Astrocyte (in vitro differentiated cells and primary cell): Measurements from ENCODE around the gene CDCP1. TPM values are rescaled to one million over a fixed set of nuclear protein-coding genes. Genes with fewer than 3 reads are reported as not detected.
A peak's percentile ranks its signal among the peaks of the same experiment; 100 is the strongest.

Experiments
- DNase-seq: peaks from one replicate; pipeline ENCODE4 v3.0.0-alpha.2; 2010; ENCODE audit warnings: low read depth
- FAIRE-seq: peaks from 2 replicates; lab custom pipeline; 2011; peaks lifted over from hg19 to GRCh38; lab: Jason Lieb, UNC
- H2AFZ ChIP-seq: 2 replicates; pipeline ENCODE4 v1.6.0; 2012; ENCODE audit warnings: low read depth, low read length, inconsistent platforms
- H3K27ac ChIP-seq: 2 replicates; pipeline ENCODE4 v1.5.1; 2011; ENCODE audit warnings: low read depth, low read length, inconsistent platforms
- H3K27me3 ChIP-seq: 2 replicates; pipeline ENCODE4 v1.6.0; 2011; ENCODE audit warnings: low read length, inconsistent platforms; ENCODE audit not compliant: insufficient read depth
- H3K36me3 ChIP-seq: 2 replicates; pipeline ENCODE4 v1.5.1; 2011; ENCODE audit warnings: low read length, inconsistent platforms; ENCODE audit not compliant: insufficient read depth
- H3K4me1 ChIP-seq: 2 replicates; pipeline ENCODE4 v1.5.1; 2011; ENCODE audit warnings: low read length, inconsistent platforms; ENCODE audit not compliant: insufficient read depth
- H3K4me2 ChIP-seq: 2 replicates; pipeline ENCODE4 v1.6.0; 2012; ENCODE audit warnings: low read length, inconsistent platforms
- H3K4me3 ChIP-seq: 2 replicates; pipeline ENCODE4 v1.5.1; 2011; ENCODE audit warnings: low read depth, mild to moderate bottlenecking, low read length, inconsistent platforms; ENCODE audit not compliant: insufficient read depth
- H3K79me2 ChIP-seq: 2 replicates; pipeline ENCODE4 v1.6.0; 2012; ENCODE audit warnings: mild to moderate bottlenecking, low read length, inconsistent platforms; ENCODE audit not compliant: insufficient read depth
- H3K9ac ChIP-seq: 2 replicates; pipeline ENCODE4 v1.6.0; 2012; ENCODE audit warnings: mild to moderate bottlenecking, low read length, inconsistent platforms
- H3K9me3 ChIP-seq: 2 replicates; pipeline ENCODE4 v1.5.1; 2012; ENCODE audit warnings: low read depth, mild to moderate bottlenecking, low read length, inconsistent platforms; ENCODE audit not compliant: insufficient read depth
- H4K20me1 ChIP-seq: 2 replicates; pipeline ENCODE4 v1.6.0; 2012; ENCODE audit warnings: low read length, inconsistent platforms; ENCODE audit not compliant: insufficient read depth
- H3K27ac Mint-ChIP-seq: one replicate; pipeline ENCODE4 v1.8.0; 2021; ENCODE audit warnings: mild to moderate bottlenecking, mixed read lengths; ENCODE audit not compliant: unreplicated experiment
- H3K27me3 Mint-ChIP-seq: one replicate; pipeline ENCODE4 v1.8.0; 2021; ENCODE audit warnings: low read depth, mixed read lengths; ENCODE audit not compliant: unreplicated experiment
- H3K36me3 Mint-ChIP-seq: one replicate; pipeline ENCODE4 v1.8.0; 2021; ENCODE audit warnings: low read depth, mixed read lengths; ENCODE audit not compliant: unreplicated experiment
- H3K4me1 Mint-ChIP-seq: one replicate; pipeline ENCODE4 v1.8.0; 2021; ENCODE audit warnings: low read depth, mixed read lengths; ENCODE audit not compliant: unreplicated experiment
- H3K4me3 Mint-ChIP-seq: one replicate; pipeline ENCODE4 v1.8.0; 2021; ENCODE audit warnings: mild to moderate bottlenecking, moderate library complexity, mixed read lengths; ENCODE audit not compliant: unreplicated experiment
- H3K9me3 Mint-ChIP-seq: one replicate; pipeline ENCODE4 v1.8.0; 2021; ENCODE audit warnings: mild to moderate bottlenecking, mixed read lengths; ENCODE audit not compliant: unreplicated experiment
- CTCF ChIP-seq: IDR thresholded peaks from 2 replicates; pipeline ENCODE4 v1.5.1; 2011; ENCODE audit warnings: low read depth, mild to moderate bottlenecking, inconsistent platforms, low read length, moderate library complexity; ENCODE audit not compliant: insufficient read depth
- EZH2 ChIP-seq: IDR thresholded peaks from 2 replicates; pipeline ENCODE4 v1.6.1; 2012; ENCODE audit warnings: mild to moderate bottlenecking, low read length, inconsistent platforms; ENCODE audit not compliant: insufficient read depth
- total RNA-seq: library from RNA; stranded (reverse); gene quantifications from 2 replicates; pipeline ENCODE4 v1.2.1, GENCODE V29; 2021

Gene CDCP1
- total RNA-seq, 1 donor from 2014 or later: 6.8 TPM

- H3K9me3 Mint-ChIP-seq: no peaks in the 10 kb centered on the region
- Histone ChIP-seq H2AFZ (no peak overlapping the region), H3K4me2 (peak overlapping the region; percentile 42), H4K20me1 (no peaks in the 10 kb centered on the region), H3K36me3 (no peaks in the 10 kb centered on the region), H3K27ac (no peak overlapping the region), H3K27me3 (peaks cover 2% of the 10 kb centered on the region), H3K4me3 (no peak overlapping the region), H3K4me1 (no peaks in the 10 kb centered on the region), H3K79me2 (no peaks in the 10 kb centered on the region), H3K9ac (no peak overlapping the region), H3K9me3 (no peaks in the 10 kb centered on the region)
- DNase-seq (peak; percentile 75), FAIRE-seq (peak; percentile 97)
- peaks cover 35% of the 10 kb centered on the region for H3K27me3 Mint-ChIP-seq
- peaks cover 11% of the 10 kb centered on the region for H3K4me1 Mint-ChIP-seq
- no peak overlapping the region for H3K27ac Mint-ChIP-seq
- H3K36me3 Mint-ChIP-seq: peaks cover 4% of the 10 kb centered on the region
- TF ChIP-seq CTCF: peak; percentile 99
- no peak for TF ChIP-seq EZH2
- no peak overlapping the region for H3K4me3 Mint-ChIP-seq
Measured at GRCh38 chr3:45037720-45038455, 108.3 kb downstream of the CDCP1 start.

- peaks cover 11% of the 10 kb centered on the region for H3K4me1 Mint-ChIP-seq
- H3K36me3 Mint-ChIP-seq: peaks cover 4% of the 10 kb centered on the region
- TF ChIP-seq CTCF (no peak), EZH2 (no peak)
- Histone ChIP-seq H3K4me3 (peak overlapping the region; percentile 60), H3K9ac (peak overlapping the region; percentile 52), H3K27me3 (peaks cover 2% of the 10 kb centered on the region), H3K4me1 (no peaks in the 10 kb centered on the region), H3K79me2 (no peaks in the 10 kb centered on the region), H3K36me3 (no peaks in the 10 kb centered on the region), H3K4me2 (peak overlapping the region; percentile 94), H4K20me1 (no peaks in the 10 kb centered on the region), H3K9me3 (no peaks in the 10 kb centered on the region), H2AFZ (peak overlapping the region; percentile 79), H3K27ac (no peak overlapping the region)
- H3K9me3 Mint-ChIP-seq: peaks cover 3% of the 10 kb centered on the region
- DNase-seq: no peak
- H3K27me3 Mint-ChIP-seq: peaks cover 50% of the 10 kb centered on the region
- H3K4me3 Mint-ChIP-seq: peak overlapping the region; percentile 71
- FAIRE-seq: no peak
- no peak overlapping the region for H3K27ac Mint-ChIP-seq
Measured at GRCh38 chr3:45035441-45036301, 110.5 kb downstream of the CDCP1 start.
